Fibroblast of pulmonary artery (primary cell): ENCODE results near the gene CCL5.
A peak's percentile ranks its signal among the peaks of the same experiment; 100 is the strongest.

ENCODE experiments used
- DNase-seq: peaks from one replicate; pipeline ENCODE4 v3.0.0-alpha.2; 2010; ENCODE audit warnings: low read depth
- H3K4me3 ChIP-seq: replicated peaks from 2 replicates; pipeline ENCODE4 v1.5.1; 2011; ENCODE audit warnings: low read depth, mild to moderate bottlenecking, control low read depth, low read length, moderate library complexity
- TF ChIP-seq, protein P1 (sequence below): IDR thresholded peaks from 2 replicates; pipeline ENCODE4 v1.5.1; 2011; ENCODE audit warnings: mild to moderate bottlenecking, control low read depth, low read length, inconsistent platforms; ENCODE audit errors: missing control alignments

The CCL5 gene

DNA sequence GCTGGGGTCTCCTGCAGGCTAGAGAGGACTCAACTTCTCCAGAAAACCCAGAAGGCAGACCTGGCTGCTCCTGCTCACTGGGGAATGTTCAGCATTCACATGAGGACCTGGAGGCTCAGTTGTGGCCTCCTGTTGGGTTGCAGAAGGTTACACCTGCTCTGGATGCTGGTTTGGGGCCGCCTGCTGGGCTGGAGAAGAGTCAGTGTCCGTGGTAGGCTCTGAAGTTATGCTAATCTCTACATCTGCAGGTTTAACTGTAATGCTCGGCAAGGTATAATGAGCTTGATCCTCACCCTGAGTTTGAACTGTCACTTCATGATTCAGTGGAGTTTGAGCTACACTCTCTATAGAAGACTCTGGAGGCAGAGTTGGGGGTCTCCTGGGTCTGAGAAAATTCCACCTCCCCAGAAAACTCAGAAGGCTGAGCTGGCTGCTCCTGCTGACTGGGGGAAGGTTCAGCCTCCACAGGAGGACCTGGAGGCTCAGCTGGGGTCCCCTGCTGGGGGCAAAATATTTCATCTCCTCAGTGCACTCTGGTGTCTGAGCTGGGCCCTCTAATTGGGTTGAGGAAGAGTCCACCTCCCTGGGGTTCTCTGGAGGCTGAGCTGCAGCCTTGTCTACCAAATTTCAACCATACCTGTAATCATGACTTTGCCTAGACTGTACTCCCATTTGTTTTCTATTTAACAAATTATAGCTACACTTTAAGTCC, 26.9 kb upstream of the CCL5 start:
- no peak for DNase-seq

DNA sequence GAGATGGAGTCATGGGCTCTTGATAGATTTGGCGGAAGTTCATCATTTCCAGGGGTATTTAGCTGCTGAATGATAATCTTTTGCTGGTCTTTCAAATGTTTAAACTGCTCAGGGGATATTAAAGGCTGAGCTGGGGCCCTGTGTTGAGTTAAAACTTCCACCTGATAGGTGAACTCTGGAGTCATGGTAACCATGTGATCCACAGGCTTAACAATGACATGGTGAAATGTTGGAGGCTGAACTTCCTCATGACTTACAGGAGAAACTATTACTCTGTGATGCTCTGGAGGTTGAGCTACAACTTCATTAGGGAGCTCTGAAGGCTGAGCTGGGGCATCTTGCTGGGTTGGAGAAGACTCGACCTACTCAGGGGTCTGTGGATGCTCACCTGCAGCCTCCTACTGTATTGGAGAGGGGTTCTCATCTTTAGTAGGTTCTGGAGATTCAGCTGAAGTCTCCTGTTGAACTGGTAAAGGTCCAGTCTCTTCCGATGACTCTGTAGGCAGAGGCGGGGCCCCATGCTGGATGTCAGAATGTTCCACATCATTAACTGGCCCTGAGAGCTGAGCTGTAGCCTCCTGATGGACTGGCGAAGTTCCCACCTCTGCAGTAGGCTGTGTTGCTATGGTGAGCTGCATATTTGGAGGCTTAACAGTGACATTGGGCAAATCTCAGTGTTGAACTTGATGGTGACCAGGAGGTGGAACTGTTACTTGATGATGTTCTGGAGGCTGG, 26.2 kb upstream of the CCL5 start:
- DNase-seq: peak; percentile 36
- H3K4me3 ChIP-seq: no peak overlapping the region
- TF ChIP-seq, protein P1, sequence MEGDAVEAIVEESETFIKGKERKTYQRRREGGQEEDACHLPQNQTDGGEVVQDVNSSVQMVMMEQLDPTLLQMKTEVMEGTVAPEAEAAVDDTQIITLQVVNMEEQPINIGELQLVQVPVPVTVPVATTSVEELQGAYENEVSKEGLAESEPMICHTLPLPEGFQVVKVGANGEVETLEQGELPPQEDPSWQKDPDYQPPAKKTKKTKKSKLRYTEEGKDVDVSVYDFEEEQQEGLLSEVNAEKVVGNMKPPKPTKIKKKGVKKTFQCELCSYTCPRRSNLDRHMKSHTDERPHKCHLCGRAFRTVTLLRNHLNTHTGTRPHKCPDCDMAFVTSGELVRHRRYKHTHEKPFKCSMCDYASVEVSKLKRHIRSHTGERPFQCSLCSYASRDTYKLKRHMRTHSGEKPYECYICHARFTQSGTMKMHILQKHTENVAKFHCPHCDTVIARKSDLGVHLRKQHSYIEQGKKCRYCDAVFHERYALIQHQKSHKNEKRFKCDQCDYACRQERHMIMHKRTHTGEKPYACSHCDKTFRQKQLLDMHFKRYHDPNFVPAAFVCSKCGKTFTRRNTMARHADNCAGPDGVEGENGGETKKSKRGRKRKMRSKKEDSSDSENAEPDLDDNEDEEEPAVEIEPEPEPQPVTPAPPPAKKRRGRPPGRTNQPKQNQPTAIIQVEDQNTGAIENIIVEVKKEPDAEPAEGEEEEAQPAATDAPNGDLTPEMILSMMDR: no peak

More for the DNA sequence above, 26.9 kb upstream of the CCL5 start:
- no peak overlapping the region for H3K4me3 ChIP-seq
- TF ChIP-seq, protein P1: no peak

DNA sequence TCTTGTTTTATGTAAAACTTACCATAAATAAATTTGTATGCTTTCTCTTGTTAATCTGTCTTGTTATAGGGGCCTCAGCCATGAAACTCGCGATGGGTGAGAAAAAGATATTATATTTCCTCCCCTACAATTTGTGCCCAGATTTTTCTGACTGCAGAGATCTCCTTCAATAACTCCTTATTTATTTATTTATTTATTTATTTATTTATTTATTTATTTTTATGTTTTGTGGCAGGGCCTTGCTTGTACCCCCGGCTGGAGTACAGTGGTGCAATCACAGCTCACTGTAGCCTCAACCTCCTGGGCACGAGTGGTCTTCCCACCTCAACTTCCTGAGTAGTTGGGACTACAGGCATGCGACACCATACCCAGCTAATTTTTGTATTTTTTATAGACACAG, 23.3 kb upstream of the CCL5 start:
- no peak overlapping the region for H3K4me3 ChIP-seq
- TF ChIP-seq, protein P1: no peak
- no peak for DNase-seq

DNA sequence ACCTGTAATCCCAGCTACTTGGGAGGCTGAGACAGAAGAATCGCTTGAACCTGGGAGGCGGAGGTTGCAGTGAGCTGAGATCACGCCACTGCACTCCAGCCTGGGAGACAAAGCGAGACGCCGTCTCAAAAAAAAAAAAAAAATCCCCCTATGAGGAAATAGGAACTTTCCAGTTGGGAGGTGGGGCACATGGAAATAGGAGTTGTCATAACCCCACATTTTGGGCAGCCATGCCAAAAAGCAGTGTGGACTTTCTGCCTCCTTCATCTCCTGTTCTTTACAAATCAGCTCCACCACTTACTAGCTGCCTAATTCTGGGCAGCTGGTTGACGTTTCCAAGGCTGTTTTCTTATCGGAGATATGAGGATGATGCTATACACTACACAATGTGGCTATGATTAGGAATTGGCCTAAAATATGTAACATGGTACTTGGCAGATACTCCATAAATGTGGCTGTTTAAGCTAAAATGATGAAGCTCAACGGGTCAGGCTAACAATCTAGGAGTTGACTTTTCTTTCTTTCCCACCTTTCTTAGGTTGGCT, 21.5 kb upstream of the CCL5 start:
- peak; percentile 67 for DNase-seq
- no peak overlapping the region for H3K4me3 ChIP-seq
- TF ChIP-seq, protein P1: no peak

DNA sequence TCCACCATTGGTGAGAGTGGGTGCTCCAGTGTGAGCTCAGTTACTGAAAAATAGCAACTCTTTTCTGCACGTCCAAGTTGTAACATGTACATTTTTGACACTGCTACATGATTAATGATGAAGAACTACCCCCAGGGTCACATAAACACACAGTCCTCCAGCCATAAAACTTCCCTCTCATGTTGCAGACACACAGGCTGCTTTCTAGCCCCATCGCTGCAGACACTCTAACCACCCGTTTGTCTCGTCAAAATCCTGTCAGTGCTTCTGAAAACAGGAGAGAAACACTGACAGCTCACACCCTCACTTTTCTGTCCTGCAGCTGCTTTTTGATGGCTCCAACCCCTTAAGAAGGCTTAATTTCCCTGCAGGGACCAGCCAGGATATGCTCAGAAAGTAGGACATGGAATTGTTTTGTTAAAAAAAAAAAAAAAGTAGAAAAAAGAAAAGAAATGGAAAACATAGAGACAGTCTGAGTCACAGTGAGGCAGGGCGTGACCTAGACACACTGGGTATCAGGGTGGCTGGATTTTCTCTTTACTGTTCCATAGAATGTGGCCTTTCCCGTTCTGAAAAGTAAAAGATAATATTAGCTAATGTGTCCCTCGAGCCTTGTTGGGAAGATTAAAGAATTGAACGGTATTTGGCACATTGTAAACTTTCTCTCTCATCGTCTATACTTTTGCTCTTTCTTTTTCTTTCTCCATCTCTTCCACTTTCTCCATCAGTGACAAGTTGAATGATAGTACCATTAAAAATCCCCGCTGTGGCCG, 20.7 kb upstream of the CCL5 start:
- no peak overlapping the region for H3K4me3 ChIP-seq
- TF ChIP-seq, protein P1: no peak
- peak; percentile 23 for DNase-seq

DNA sequence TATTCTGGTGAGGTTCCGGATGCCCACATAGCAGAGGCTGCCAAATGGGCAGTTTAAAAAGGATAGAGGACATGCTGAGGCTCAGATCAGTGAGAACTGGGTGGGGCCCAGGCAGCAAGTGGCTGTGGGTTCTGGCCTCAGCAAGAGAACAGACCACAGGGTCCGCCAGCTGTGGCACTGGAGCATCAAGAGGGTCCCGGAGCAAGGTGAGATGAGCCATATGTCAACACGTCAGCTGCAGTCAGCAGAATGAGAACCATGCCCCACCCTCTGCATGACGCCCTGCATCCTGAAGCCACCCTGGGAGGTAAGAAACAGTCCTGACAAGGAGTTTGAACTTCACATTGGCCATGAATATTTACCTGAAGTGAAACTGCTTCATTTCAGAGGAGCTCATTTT, 20.1 kb upstream of the CCL5 start:
- TF ChIP-seq, protein P1: no peak
- H3K4me3 ChIP-seq: no peak overlapping the region
- no peak for DNase-seq
